Measurements from ENCODE around the gene ANKRD63.

Gene ANKRD63

DNA sequence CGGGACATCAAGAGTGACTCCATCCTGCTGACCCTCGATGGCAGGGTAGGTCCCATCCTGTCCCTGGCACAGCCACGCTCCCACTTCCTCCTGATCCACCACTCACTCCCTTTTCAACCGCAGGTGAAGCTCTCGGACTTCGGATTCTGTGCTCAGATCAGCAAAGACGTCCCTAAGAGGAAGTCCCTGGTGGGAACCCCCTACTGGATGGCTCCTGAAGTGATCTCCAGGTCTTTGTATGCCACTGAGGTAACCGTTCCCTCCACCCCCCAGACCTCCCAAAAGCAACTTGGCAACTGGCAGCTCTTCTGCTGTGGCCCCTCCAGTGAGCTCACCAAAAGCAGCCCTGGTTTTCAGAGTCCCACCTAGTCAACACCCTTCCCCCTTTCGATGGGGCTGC, 9.4 kb downstream of the ANKRD63 start:
- DNase-seq (ENCODE audit: low read depth), result no peak
- TF ChIP-seq, protein P1, sequence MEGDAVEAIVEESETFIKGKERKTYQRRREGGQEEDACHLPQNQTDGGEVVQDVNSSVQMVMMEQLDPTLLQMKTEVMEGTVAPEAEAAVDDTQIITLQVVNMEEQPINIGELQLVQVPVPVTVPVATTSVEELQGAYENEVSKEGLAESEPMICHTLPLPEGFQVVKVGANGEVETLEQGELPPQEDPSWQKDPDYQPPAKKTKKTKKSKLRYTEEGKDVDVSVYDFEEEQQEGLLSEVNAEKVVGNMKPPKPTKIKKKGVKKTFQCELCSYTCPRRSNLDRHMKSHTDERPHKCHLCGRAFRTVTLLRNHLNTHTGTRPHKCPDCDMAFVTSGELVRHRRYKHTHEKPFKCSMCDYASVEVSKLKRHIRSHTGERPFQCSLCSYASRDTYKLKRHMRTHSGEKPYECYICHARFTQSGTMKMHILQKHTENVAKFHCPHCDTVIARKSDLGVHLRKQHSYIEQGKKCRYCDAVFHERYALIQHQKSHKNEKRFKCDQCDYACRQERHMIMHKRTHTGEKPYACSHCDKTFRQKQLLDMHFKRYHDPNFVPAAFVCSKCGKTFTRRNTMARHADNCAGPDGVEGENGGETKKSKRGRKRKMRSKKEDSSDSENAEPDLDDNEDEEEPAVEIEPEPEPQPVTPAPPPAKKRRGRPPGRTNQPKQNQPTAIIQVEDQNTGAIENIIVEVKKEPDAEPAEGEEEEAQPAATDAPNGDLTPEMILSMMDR (IDR thresholded peaks at IDR 0.05; ENCODE audit: low read depth, low read length), result no peak
- TF ChIP-seq, protein P2, sequence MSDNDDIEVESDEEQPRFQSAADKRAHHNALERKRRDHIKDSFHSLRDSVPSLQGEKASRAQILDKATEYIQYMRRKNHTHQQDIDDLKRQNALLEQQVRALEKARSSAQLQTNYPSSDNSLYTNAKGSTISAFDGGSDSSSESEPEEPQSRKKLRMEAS (IDR thresholded peaks at IDR 0.05; ENCODE audit: low read depth, low read length), result no peak
- no peak for TF ChIP-seq MYC (IDR thresholded peaks at IDR 0.05; ENCODE audit: low read depth, low read length)
- TF ChIP-seq POLR2A (IDR thresholded peaks at IDR 0.05; ENCODE audit: extremely low read depth, insufficient read length), result no peak
- no peak overlapping the region for H3K4me3 ChIP-seq (ENCODE audit: low read depth, low read length)

DNA sequence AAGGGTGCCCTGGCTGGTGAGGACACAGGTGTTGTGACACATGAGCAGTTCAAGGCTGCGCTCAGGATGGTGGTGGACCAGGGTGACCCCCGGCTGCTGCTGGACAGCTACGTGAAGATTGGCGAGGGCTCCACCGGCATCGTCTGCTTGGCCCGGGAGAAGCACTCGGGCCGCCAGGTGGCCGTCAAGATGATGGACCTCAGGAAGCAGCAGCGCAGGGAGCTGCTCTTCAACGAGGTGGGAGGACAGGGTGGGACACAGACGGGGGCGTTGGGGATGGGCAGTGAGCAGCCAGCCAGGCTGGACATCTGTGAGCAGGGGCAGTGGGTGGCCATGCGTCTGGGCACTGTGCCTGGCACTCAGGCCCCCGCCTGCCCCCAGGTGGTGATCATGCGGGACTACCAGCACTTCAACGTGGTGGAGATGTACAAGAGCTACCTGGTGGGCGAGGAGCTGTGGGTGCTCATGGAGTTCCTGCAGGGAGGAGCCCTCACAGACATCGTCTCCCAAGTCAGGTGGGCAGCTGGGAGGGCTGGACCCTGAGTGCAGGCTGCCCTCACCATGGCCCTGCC, 10.3 kb downstream of the ANKRD63 start:
- no peak for DNase-seq (ENCODE audit: low read depth)
- no peak overlapping the region for H3K4me3 ChIP-seq (ENCODE audit: low read depth, low read length)
- TF ChIP-seq MYC (IDR thresholded peaks at IDR 0.05; ENCODE audit: low read depth, low read length), result no peak
- TF ChIP-seq, protein P1 (IDR thresholded peaks at IDR 0.05; ENCODE audit: low read depth, low read length), result peak; percentile 7

DNA sequence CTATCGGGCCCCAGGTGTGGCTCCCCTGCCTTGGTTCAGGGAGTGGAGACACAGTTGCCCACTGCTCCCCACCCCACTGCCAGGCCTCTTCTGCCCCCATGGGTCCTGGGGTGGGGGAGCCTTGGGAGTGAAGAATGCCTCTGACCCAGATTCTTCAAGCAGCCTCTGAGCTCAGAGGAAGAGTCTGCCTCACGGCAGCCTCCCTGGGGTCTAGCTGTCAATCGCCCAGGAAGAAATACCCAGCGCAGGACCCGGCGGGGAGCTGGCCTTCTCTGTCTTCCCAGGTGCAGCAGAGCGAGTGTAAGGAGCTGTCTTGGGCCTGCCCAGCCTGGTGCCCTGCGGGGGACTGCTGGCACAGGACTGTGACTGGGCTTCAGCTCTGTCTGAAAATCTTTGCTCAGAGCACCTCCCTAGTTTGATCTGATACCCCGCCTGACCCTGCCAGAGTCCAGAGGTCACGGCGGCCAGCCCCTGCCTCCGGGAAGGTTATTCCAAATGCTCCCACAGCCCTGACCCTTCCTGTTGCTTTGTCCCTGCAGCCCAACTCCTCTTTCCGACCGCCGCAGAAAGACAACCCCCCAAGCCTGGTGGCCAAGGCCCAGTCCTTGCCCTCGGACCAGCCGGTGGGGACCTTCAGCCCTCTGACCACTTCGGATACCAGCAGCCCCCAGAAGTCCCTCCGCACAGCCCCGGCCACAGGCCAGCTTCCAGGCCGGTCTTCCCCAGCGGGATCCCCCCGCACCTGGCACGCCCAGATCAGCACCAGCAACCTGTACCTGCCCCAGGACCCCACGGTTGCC, 11.0 kb downstream of the ANKRD63 start:
- H3K4me3 ChIP-seq (ENCODE audit: low read depth, low read length), result no peak overlapping the region
- TF ChIP-seq, protein P2 (IDR thresholded peaks at IDR 0.05; ENCODE audit: low read depth, low read length), result no peak
- TF ChIP-seq, protein P1 (IDR thresholded peaks at IDR 0.05; ENCODE audit: low read depth, low read length), result no peak
- no peak for TF ChIP-seq POLR2A (IDR thresholded peaks at IDR 0.05; ENCODE audit: extremely low read depth, insufficient read length)
- no peak for TF ChIP-seq MYC (IDR thresholded peaks at IDR 0.05; ENCODE audit: low read depth, low read length)
- no peak for DNase-seq (ENCODE audit: low read depth)

DNA sequence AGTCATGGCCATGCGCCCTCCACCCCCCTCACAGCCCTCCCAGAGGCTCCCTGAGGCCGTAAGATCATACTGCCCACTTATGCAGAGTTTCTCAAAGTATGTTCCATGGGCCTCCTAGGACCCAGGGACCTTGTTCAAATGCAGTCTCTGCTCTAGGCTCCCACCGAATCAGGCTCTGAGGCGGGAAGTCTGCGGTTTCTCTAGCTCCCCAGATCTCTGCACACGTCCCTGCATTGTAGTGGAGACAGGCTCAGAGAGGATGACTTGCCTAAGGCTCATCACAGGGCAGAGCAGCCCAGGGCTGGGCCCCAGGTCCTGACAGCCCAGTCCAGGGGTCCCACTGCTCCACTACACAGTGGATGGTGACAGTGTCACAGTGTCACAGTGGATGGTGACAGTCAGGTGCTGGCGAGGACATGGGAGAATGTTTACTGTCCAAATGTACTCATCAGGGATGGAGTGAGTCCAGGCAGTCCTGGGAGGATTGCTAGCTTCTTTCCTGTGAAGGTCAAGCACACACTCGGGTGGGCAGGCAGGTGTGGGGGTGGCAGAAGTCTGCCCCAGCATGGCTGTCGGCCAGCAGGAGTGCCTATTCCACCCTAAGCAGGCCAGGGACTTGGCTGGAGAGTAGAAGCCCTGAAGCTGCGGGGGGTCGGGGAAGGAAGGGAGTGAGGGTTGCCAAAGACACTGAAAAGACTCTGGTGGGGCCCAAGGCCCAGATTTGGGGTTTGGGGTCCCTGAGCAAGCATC, 12.4 kb downstream of the ANKRD63 start:
- H3K4me3 ChIP-seq (ENCODE audit: low read depth, low read length), result no peak overlapping the region
- DNase-seq (ENCODE audit: low read depth), result no peak
- TF ChIP-seq, protein P2 (IDR thresholded peaks at IDR 0.05; ENCODE audit: low read depth, low read length), result no peak
- TF ChIP-seq POLR2A (IDR thresholded peaks at IDR 0.05; ENCODE audit: extremely low read depth, insufficient read length), result no peak
- no peak for TF ChIP-seq MYC (IDR thresholded peaks at IDR 0.05; ENCODE audit: low read depth, low read length)
- TF ChIP-seq, protein P1 (IDR thresholded peaks at IDR 0.05; ENCODE audit: low read depth, low read length), result no peak

DNA sequence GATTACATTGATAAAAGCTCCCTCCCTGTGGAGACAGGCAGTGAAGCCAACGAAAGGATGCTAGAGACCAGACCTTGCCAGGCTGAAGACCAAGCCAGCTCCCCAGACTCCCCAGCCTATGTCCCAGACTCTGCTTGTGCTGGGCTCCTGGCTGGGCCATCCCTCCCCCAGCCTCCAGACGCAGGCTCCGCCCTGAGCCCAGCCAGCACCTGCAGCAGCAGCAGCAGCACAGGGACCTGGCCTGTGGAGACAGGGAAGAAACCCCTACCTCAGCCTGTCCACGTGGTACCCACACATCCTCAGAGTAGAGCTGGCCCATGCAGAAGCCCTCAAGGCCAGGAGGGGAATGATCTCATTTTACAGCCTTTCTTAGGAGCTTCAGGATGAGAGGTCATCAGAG, 13.3 kb downstream of the ANKRD63 start:
- H3K4me3 ChIP-seq (ENCODE audit: low read depth, low read length), result no peak overlapping the region
- DNase-seq (ENCODE audit: low read depth), result no peak
- no peak for TF ChIP-seq POLR2A (IDR thresholded peaks at IDR 0.05; ENCODE audit: extremely low read depth, insufficient read length)
- TF ChIP-seq, protein P2 (IDR thresholded peaks at IDR 0.05; ENCODE audit: low read depth, low read length), result no peak
- TF ChIP-seq, protein P1 (IDR thresholded peaks at IDR 0.05; ENCODE audit: low read depth, low read length), result no peak
- TF ChIP-seq MYC (IDR thresholded peaks at IDR 0.05; ENCODE audit: low read depth, low read length), result no peak

All from NB4 (cell line).